Stimulated activated CD4-positive, alpha-beta T cell treated with anti-CD3 and anti-CD28 coated beads, Interleukin-15, amount 100 ng/mL, for 1 hour (primary cell): ENCODE measurements around the gene GTF3C1.
A peak's percentile ranks its signal among the peaks of the same experiment; 100 is the strongest.

ENCODE experiments used
- DNase-seq, 2 donors: peaks; one replicate each; pipeline ENCODE4 v3.0.0-alpha.2; 2020; ENCODE audit warnings: low read depth in 1 of 2, low spot score in 1 of 2

Gene GTF3C1

GRCh38 chr16:27428026-27428785 is 121.5 kb downstream of the GTF3C1 start:
- no peak for DNase-seq

- no peak for DNase-seq
These were observed 122.2 kb downstream of the GTF3C1 start for GRCh38 chr16:27427538-27427937.

GRCh38 chr16:27426423-27427408 is 123.0 kb downstream of the GTF3C1 start:
- DNase-seq: peak; percentile 53 to 56

- DNase-seq: no peak
These were observed 123.8 kb downstream of the GTF3C1 start for GRCh38 chr16:27425961-27426360.

- DNase-seq: no peak
These were observed 124.8 kb downstream of the GTF3C1 start for GRCh38 chr16:27424772-27425498.

- DNase-seq: no peak
These were observed 127.6 kb downstream of the GTF3C1 start for GRCh38 chr16:27421961-27422740.

GRCh38 chr16:27417047-27417671 is 132.6 kb downstream of the GTF3C1 start:
- no peak for DNase-seq

GRCh38 chr16:27414788-27415431 is 134.8 kb downstream of the GTF3C1 start:
- no peak for DNase-seq

GRCh38 chr16:27413956-27414355 is 135.8 kb downstream of the GTF3C1 start:
- DNase-seq: no peak

- no peak for DNase-seq
These were observed 139.0 kb downstream of the GTF3C1 start for GRCh38 chr16:27410761-27411160.
